GM12878 (cell line): ENCODE measurements around the gene ASH1L. TPM values are rescaled to one million over a fixed set of nuclear protein-coding genes. Genes with fewer than 3 reads are reported as not detected.

Experiments
- ATAC-seq: fragments of 200-7000 bp; cut with Tn5 transposase; 3 replicates; pipeline ENCODE4 v1.9.1; 2020; ENCODE audit warnings: mild to moderate bottlenecking, moderate library complexity
- BruUV-seq: library from RNA; stranded (reverse); fragments of 400-500 nt; replicated peaks from 2 replicates; lab custom pipeline; 2021; lab: Mats Ljungman, UMichigan
- CTCF ChIA-PET: fragments of 300-600 bp; sonication (Branson Sonifier 250); formaldehyde crosslinking; extraction: SDS; loops from one replicate; lab custom pipeline; 2021; ENCODE audit warnings: inconsistent platforms; lab: Yijun Ruan, JAX
- POLR2A ChIA-PET: fragments of 350-600 bp; formaldehyde crosslinking; extraction: SDS; loops from one replicate; lab custom pipeline; 2021; ENCODE audit warnings: inconsistent platforms; lab: Charles Lee
- RAD21 ChIA-PET: fragments of 300-600 bp; sonication (Branson Sonifier 250); formaldehyde crosslinking; loops from one replicate; lab custom pipeline; 2023; ENCODE audit warnings: antibody characterized with exemption; ENCODE audit not compliant: unreplicated experiment; lab: Charles Lee
- SMC1A ChIA-PET: fragments of 300-600 bp; sonication (Branson Sonifier 250); formaldehyde crosslinking; loops from one replicate; lab custom pipeline; 2023; ENCODE audit not compliant: unreplicated experiment, uncharacterized antibody; lab: Charles Lee
- DNase-seq: peaks from one replicate; pipeline ENCODE4 v3.0.0-alpha.2; 2011; ENCODE audit warnings: low read depth, low spot score
- FAIRE-seq: peaks from 3 replicates; lab custom pipeline; 2011; peaks lifted over from hg19 to GRCh38; lab: Jason Lieb, UNC
- H2AFZ ChIP-seq: 2 replicates; pipeline ENCODE4 v1.6.0; 2011; ENCODE audit warnings: low read depth, low read length, control low read depth; ENCODE audit not compliant: control insufficient read depth
- H3K27ac ChIP-seq: 2 replicates; pipeline ENCODE4 v1.5.1; 2011; ENCODE audit warnings: control low read depth; ENCODE audit not compliant: control insufficient read depth, insufficient read depth
- H3K27me3 ChIP-seq, 2 experiments: replicated peaks in 1 of 2; 2 replicates each; pipeline versions ENCODE4 v1.6.0 to v1.6.1; 2011; ENCODE audit warnings: low read length in 1 of 2; ENCODE audit not compliant: control insufficient read depth in 2 of 2, insufficient read depth in 2 of 2
- H3K36me3 ChIP-seq, 2 experiments: 2 replicates each; pipeline ENCODE4 v1.5.1; 2011; ENCODE audit warnings: low read length in 1 of 2; ENCODE audit not compliant: control insufficient read depth in 2 of 2, insufficient read depth in 2 of 2
- H3K4me1 ChIP-seq: 2 replicates; pipeline ENCODE4 v1.6.1; 2011; ENCODE audit warnings: mild to moderate bottlenecking, low read length, moderate library complexity, mixed read lengths; ENCODE audit not compliant: control insufficient read depth, insufficient read depth
- H3K4me2 ChIP-seq: 2 replicates; pipeline ENCODE4 v1.6.0; 2011; ENCODE audit warnings: control low read depth; ENCODE audit not compliant: control insufficient read depth, insufficient read depth
- H3K4me3 ChIP-seq: fragments of 200-600 bp; sonication (generic); 2 replicates; pipeline ENCODE4 v1.5.1; 2016
- H3K79me2 ChIP-seq: 2 replicates; pipeline ENCODE4 v1.6.0; 2011; ENCODE audit warnings: low read length; ENCODE audit not compliant: control insufficient read depth, insufficient read depth
- H3K9ac ChIP-seq: 2 replicates; pipeline ENCODE4 v1.8.0; 2011; ENCODE audit warnings: low read length, control low read depth, mixed read lengths; ENCODE audit not compliant: control insufficient read depth, insufficient read depth
- H3K9me3 ChIP-seq: replicated peaks from 3 replicates; pipeline ENCODE4 v1.5.1; 2011; ENCODE audit warnings: mild to moderate bottlenecking, low read length; ENCODE audit not compliant: control insufficient read depth, insufficient read depth
- H4K20me1 ChIP-seq: 2 replicates; pipeline ENCODE4 v1.6.0; 2011; ENCODE audit not compliant: control insufficient read depth, insufficient read depth
- ATF2 ChIP-seq: IDR thresholded peaks from 2 replicates; pipeline ENCODE4 v1.6.1; 2012; ENCODE audit warnings: low read length, inconsistent platforms
- ATF7 ChIP-seq: fragments of 450-650 bp; IDR thresholded peaks from 2 replicates; pipeline ENCODE4 v1.6.1; 2016; ENCODE audit warnings: low read depth, mild to moderate bottlenecking
- BHLHE40 ChIP-seq, 2 experiments: fragments of 450-650 bp in 1 of 2; IDR thresholded peaks; 2 replicates each; pipeline ENCODE4 v1.6.1; 2011 to 2017; ENCODE audit warnings: low read depth in 2 of 2, borderline replicate concordance in 1 of 2, improper control_type of control experiment in 1 of 2, low read length in 1 of 2, mild to moderate bottlenecking in 1 of 2
- BMI1 ChIP-seq: fragments of 450-650 bp; IDR thresholded peaks from 2 replicates; pipeline ENCODE4 v1.6.1; 2016; ENCODE audit warnings: mild to moderate bottlenecking, moderate library complexity, borderline replicate concordance
- CHD1 ChIP-seq: IDR thresholded peaks from 2 replicates; pipeline ENCODE4 v1.6.1; 2012; ENCODE audit warnings: low read depth, low read length, improper control_type of control experiment
- CREM ChIP-seq: IDR thresholded peaks from 2 replicates; pipeline ENCODE4 v1.6.1; 2014; ENCODE audit warnings: antibody characterized with exemption, low read depth
- ELK1 ChIP-seq: IDR thresholded peaks from 2 replicates; pipeline ENCODE4 v1.6.1; 2012; ENCODE audit warnings: low read depth, low read length, improper control_type of control experiment
- FOXK2 ChIP-seq: fragments of 450-650 bp; IDR thresholded peaks from 2 replicates; pipeline ENCODE4 v1.6.1; 2017; ENCODE audit warnings: mild to moderate bottlenecking, moderate library complexity
- GATAD2B ChIP-seq: fragments of 450-650 bp; conservative IDR thresholded peaks from 2 replicates; pipeline ENCODE4 v1.6.1; 2017; ENCODE audit warnings: low read depth, mild to moderate bottlenecking, moderate library complexity
- HDAC2 ChIP-seq: fragments of 200-600 bp; sonication (generic); IDR thresholded peaks from 2 replicates; pipeline ENCODE4 v1.6.1; 2017
- HDGF ChIP-seq: fragments of 450-650 bp; IDR thresholded peaks from 2 replicates; pipeline ENCODE4 v1.6.1; 2016; ENCODE audit warnings: antibody characterized with exemption
- MAX ChIP-seq: IDR thresholded peaks from 2 replicates; pipeline ENCODE4 v1.6.1; 2012; ENCODE audit warnings: low read depth, low read length, improper control_type of control experiment
- MYC ChIP-seq: IDR thresholded peaks from 2 replicates; pipeline ENCODE4 v1.6.1; 2011; ENCODE audit warnings: mild to moderate bottlenecking, low read length, moderate library complexity, inconsistent platforms; ENCODE audit not compliant: insufficient read depth, insufficient replicate concordance, insufficient read length, severe bottlenecking
- NFIC ChIP-seq: IDR thresholded peaks from 2 replicates; pipeline ENCODE4 v1.6.1; 2012; ENCODE audit warnings: low read depth, mild to moderate bottlenecking, inconsistent platforms, low read length, moderate library complexity
- NR2C2 ChIP-seq: IDR thresholded peaks from 2 replicates; pipeline ENCODE4 v1.6.1; 2011; ENCODE audit warnings: borderline replicate concordance, low read depth; ENCODE audit not compliant: control insufficient read depth, insufficient read length
- PKNOX1 ChIP-seq: fragments of 450-650 bp; IDR thresholded peaks from 2 replicates; pipeline ENCODE4 v1.6.1; 2016; ENCODE audit warnings: mild to moderate bottlenecking
- POU2F2 ChIP-seq: IDR thresholded peaks from 3 replicates; pipeline ENCODE4 v1.6.1; 2011; ENCODE audit warnings: low read depth, mild to moderate bottlenecking, low read length, borderline replicate concordance
- SUZ12 ChIP-seq: fragments of 200-600 bp; sonication (generic); IDR thresholded peaks from one replicate; pipeline ENCODE4 v1.6.1; 2018; ENCODE audit warnings: antibody characterized with exemption, mild to moderate bottlenecking; ENCODE audit not compliant: unreplicated experiment
- TARDBP ChIP-seq: IDR thresholded peaks from 2 replicates; pipeline ENCODE4 v1.6.1; 2016; ENCODE audit warnings: borderline replicate concordance
- WRNIP1 ChIP-seq: IDR thresholded peaks from 2 replicates; pipeline ENCODE4 v1.6.1; 2011; ENCODE audit warnings: low read depth, low read length, improper control_type of control experiment, borderline replicate concordance
- ZNF24 ChIP-seq: fragments of 450-650 bp; IDR thresholded peaks from 2 replicates; pipeline ENCODE4 v1.6.1; 2017; ENCODE audit warnings: antibody characterized with exemption, mild to moderate bottlenecking
- WGBS: methylation state at CpG from one replicate; pipeline ENCODE4 v1.1.6; 2016; ENCODE audit warnings: low lambda C conversion rate; ENCODE audit not compliant: insufficient replicate concordance, insufficient coverage; ENCODE audit errors: missing lambda C conversion rate; 5-methylcytosine and 5-hydroxymethylcytosine counted together
- in situ Hi-C: fragments of 300-500 bp; cut with MboI; formaldehyde crosslinking; loops from 9 replicates; pipeline ENCODE4 v1.14.3; 2018; ENCODE audit warnings: mixed read lengths
- intact Hi-C: fragments of 100-400 bp; cut with micrococcal nuclease; formaldehyde crosslinking; loops from one replicate; pipeline ENCODE4 v1.14.2; 2022; ENCODE audit not compliant: unreplicated experiment
- polyA plus RNA-seq, 11 experiments: library from polyadenylated mRNA; depleted of rRNA in 4 of 11; unstranded in 6 of 11; stranded (reverse) in 5 of 11; fragments of >200 nt; fragmentation: Nextera tagmentation in 4 of 11; fragmentation: Illumina TruSeq in 1 of 11; extraction: Ambion mirVana in 4 of 11; extraction: Trizol in 1 of 11; gene quantifications; 1 replicate in 1 of 11; 2 replicates in 10 of 11; pipeline versions ENCODE4 v1.2.1 to v1.2.3, GENCODE V29; 2011 to 2016; ENCODE audit warnings: inconsistent platforms in 2 of 11, missing spikeins in 2 of 11, low read depth in 1 of 11
- total RNA-seq, 4 experiments: library from RNA; depleted of rRNA in 3 of 4; stranded (reverse); fragments of >200 nt in 3 of 4; fragmentation: Illumina TruSeq in 1 of 4; extraction: Trizol in 1 of 4; gene quantifications; 2 replicates each; pipeline versions ENCODE4 v1.2.1 to v1.2.3, GENCODE V29; 2013 to 2021

ASH1L gene
- total and polyA plus RNA-seq, 10 of the 15 experiments (the other 5 are each of a cell fraction or from before 2014, with no cell fraction given) = 1.7 to 23.9 (median 16.6) TPM

GRCh38 chr1:155499953-155500639 lies 62.5 kb downstream of the ASH1L start:
- BruUV-seq = no TSS peak
- Histone ChIP-seq H3K79me2 (peaks cover 80% of the 10 kb centered on the region), H3K9me3 (no peaks in the 10 kb centered on the region), H3K4me2 (peak overlapping the region; percentile 90), H3K4me3 (peak overlapping the region; percentile 12; the same call in 1 of the 2 replicates), H3K27me3 (no peaks in the 10 kb centered on the region), H2AFZ (no peak overlapping the region), H3K27ac (peak overlapping the region; percentile 70), H3K4me1 (peaks cover 27% of the 10 kb centered on the region), H4K20me1 (no peaks in the 10 kb centered on the region), H3K36me3 (no peaks in the 10 kb centered on the region), H3K9ac (no peak overlapping the region)
- peak; percentile 78 for ATAC-seq
- ChIA-PET CTCF (interaction anchor here (0.7 to 6.2 kb wide), 10 partner anchors 9 to 249 kb away, joined by 3 to 48 read pairs (median 4); no protein-coding TSS in a partner anchor), RAD21 (interaction anchor here (1.0 to 2.1 kb wide), 9 partner anchors 28 to 249 kb away, joined by 3 to 8 read pairs (median 4); partner anchors contain the start of gene CLK2), SMC1A (interaction anchor here (0.6 to 2.2 kb wide), 19 partner anchors 9 to 176 kb away, joined by 3 to 8 read pairs (median 3); no protein-coding TSS in a partner anchor), POLR2A (interaction anchor here (0.6 to 1.6 kb wide), 9 partner anchors 9 to 433 kb away, joined by 3 to 4 read pairs (median 3); partner anchors contain the start of gene ASH1L)
- FAIRE-seq = no peak
- in situ Hi-C loops (no loop called here), intact Hi-C loops (no loop called here)
- peak; percentile 56 for DNase-seq
- WGBS = 0% methylated on average over 5 of the region's 5 CpGs
- no peak for TF ChIP-seq SUZ12
- no peak for TF ChIP-seq NR2C2
- no peak for TF ChIP-seq MYC
- TF ChIP-seq BHLHE40 (IDR thresholded peaks at IDR 0.05; ENCODE audit: borderline replicate concordance in 1 of 2, low read depth in 2 of 2, low read length in 1 of 2) = no peak
- 0 out of 2 replicates have a peak, but pooled peaks have one; percentile 20 for TF ChIP-seq PKNOX1
- no peak for TF ChIP-seq MAX
- no peak for TF ChIP-seq CHD1
- 0 out of 2 replicates have a peak, but pooled peaks have one; percentile 48 for TF ChIP-seq ATF2
- TF ChIP-seq WRNIP1 = no peak
- TF ChIP-seq NFIC = no peak
- no peak for TF ChIP-seq HDGF
- TF ChIP-seq HDAC2 = no peak
- TF ChIP-seq CREM = no peak
- peak; percentile 69; the same call in 1 of the 3 replicates for TF ChIP-seq POU2F2
- TF ChIP-seq ZNF24 = no peak
- no peak for TF ChIP-seq BMI1
- TF ChIP-seq TARDBP = no peak
- TF ChIP-seq ATF7 = no peak
- TF ChIP-seq FOXK2 = no peak
- TF ChIP-seq ELK1 = no peak
- no peak for TF ChIP-seq GATAD2B
